Gastroesophageal sphincter (tissue), 4 donors: ENCODE measurements around the gene ZNF326. TPM values are rescaled to one million over a fixed set of nuclear protein-coding genes. Genes with fewer than 3 reads are reported as not detected.
A peak's percentile ranks its signal among the peaks of the same experiment; 100 is the strongest.

Experiments
- ATAC-seq: fragments of 150-250 bp; one replicate; pipeline ENCODE4 v1.9.1; 2016; ENCODE audit warnings: mild to moderate bottlenecking, moderate library complexity
- H3K27ac ChIP-seq, 4 donors: fragments of 200-600 bp; sonication (generic) in 3 of 4; 1 replicate in 3 of 4; 2 replicates in 1 of 4; pipeline ENCODE4 v1.5.1; 2016 to 2019
- H3K27me3 ChIP-seq: fragments of 200-600 bp; sonication (generic); one replicate; pipeline ENCODE4 v1.5.1; 2019
- H3K36me3 ChIP-seq, 2 donors: fragments of 200-600 bp; sonication (generic); one replicate each; pipeline ENCODE4 v1.5.1; 2019; ENCODE audit warnings: control low read depth in 1 of 2
- H3K4me1 ChIP-seq, 3 donors: fragments of 200-600 bp; sonication (generic); 1 replicate in 2 of 3; 2 replicates in 1 of 3; pipeline ENCODE4 v1.5.1; 2016 to 2019; ENCODE audit warnings: control low read depth in 2 of 3
- H3K4me3 ChIP-seq, 2 donors: fragments of 200-600 bp; sonication (generic); one replicate each; pipeline ENCODE4 v1.5.1; 2019; ENCODE audit warnings: mild to moderate bottlenecking in 1 of 2, moderate library complexity in 1 of 2
- H3K9me3 ChIP-seq, 3 donors: fragments of 200-600 bp; sonication (generic); one replicate each; pipeline ENCODE4 v1.5.1; 2017 to 2019; ENCODE audit warnings: control low read depth in 2 of 3
- CTCF ChIP-seq, 4 experiments: fragments of 200-600 bp in 2 of 4; fragments of 450-650 bp in 2 of 4; sonication (generic) in 1 of 4; IDR thresholded peaks; one replicate each; pipeline ENCODE4 v1.5.1; 2017 to 2019; ENCODE audit warnings: antibody characterized with exemption in 4 of 4, mild to moderate bottlenecking in 2 of 4, moderate library complexity in 2 of 4
- EP300 ChIP-seq: sonication (generic); formaldehyde crosslinking; IDR thresholded peaks from one replicate; pipeline ENCODE4 v1.6.1; 2017; ENCODE audit warnings: antibody characterized with exemption, mild to moderate bottlenecking
- POLR2A ChIP-seq, 2 donors: fragments of 450-650 bp; IDR thresholded peaks; one replicate each; pipeline ENCODE4 v1.6.1; 2017; ENCODE audit warnings: antibody characterized with exemption in 2 of 2, mild to moderate bottlenecking in 2 of 2, moderate library complexity in 1 of 2
- POLR2AphosphoS5 ChIP-seq: sonication (generic); formaldehyde crosslinking; IDR thresholded peaks from one replicate; pipeline ENCODE4 v1.6.1; 2017; ENCODE audit warnings: antibody characterized with exemption
- WGBS, 2 donors: methylation state at CpG; one replicate each; pipeline ENCODE4 v1.1.5; 2018; ENCODE audit warnings: low coverage in 1 of 2; 5-methylcytosine and 5-hydroxymethylcytosine counted together
- total RNA-seq, 4 donors: library from RNA; depleted of rRNA; stranded (reverse); fragments of >200 nt; gene quantifications; one replicate each; pipeline ENCODE4 v1.1.0, GENCODE V29; 2016

ZNF326 gene
- total RNA-seq, 4 donors from 2014 or later: 8.2 to 22.7 (median 14.1) TPM

DNA sequence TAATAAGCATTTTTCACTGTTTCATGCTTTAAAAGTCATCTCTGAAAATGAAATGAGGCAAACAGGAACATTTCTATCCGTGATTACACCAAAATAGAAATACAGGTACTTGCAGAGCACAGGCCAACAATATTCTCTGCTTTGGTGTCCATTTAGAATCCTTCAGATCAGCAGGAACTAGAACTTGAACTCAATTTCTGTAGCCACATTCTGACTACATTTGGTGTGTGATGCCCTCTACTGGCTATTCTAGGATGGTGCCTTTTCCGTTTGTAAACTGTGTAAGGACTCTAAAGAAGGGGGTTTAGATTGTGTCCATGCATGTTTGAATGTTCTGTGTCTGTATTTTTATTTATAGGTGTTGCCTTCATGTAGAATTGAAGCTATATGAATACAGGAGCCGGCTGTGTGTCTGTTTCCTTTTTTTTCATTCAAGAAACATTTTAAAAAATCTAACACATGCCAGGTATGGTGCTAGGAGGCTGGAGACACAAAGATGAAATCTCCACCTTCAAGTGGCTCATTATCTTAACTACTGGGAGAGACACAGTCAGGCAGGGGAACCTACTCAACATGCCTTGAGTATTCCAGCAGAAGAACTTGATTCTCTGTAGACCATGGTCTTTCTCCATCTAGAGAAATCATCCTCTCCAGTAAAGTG lies 7.6 kb upstream of the ZNF326 start:
- peak; percentile 71 for ATAC-seq
- Histone ChIP-seq H3K36me3 (no peaks in the 10 kb centered on the region), H3K4me3 (no peak overlapping the region), H3K9me3 (no peaks in the 10 kb centered on the region), H3K4me1 (no peaks in the 10 kb centered on the region), H3K27ac (no peak overlapping the region), H3K27me3 (no peaks in the 10 kb centered on the region)
- 0% methylated on average over 3 of the region's 3 CpGs for WGBS, 2 donors
- TF ChIP-seq CTCF (IDR thresholded peaks at IDR 0.05) (peak; percentile 63 to 86 (median 84)), POLR2A (IDR thresholded peaks at IDR 0.05) (no peak)

GRCh38 chr1:89989099-89989498 lies 5.8 kb upstream of the ZNF326 start:
- Histone ChIP-seq H3K27ac (no peak overlapping the region), H3K4me3 (no peak overlapping the region), H3K9me3 (no peaks in the 10 kb centered on the region), H3K36me3 (no peaks in the 10 kb centered on the region), H3K4me1 (peaks cover 0 to under 1% (median 0%) of the 10 kb centered on the region in 3 donors), H3K27me3 (no peaks in the 10 kb centered on the region)
- no peak for TF ChIP-seq EP300
- TF ChIP-seq CTCF (IDR thresholded peaks at IDR 0.05): no peak
- TF ChIP-seq POLR2AphosphoS5: no peak
- TF ChIP-seq POLR2A (IDR thresholded peaks at IDR 0.05): no peak
- no peak for ATAC-seq
- WGBS, 2 donors: 79 to 86% methylated on average over 6 to 9 of the region's 23 CpGs

DNA sequence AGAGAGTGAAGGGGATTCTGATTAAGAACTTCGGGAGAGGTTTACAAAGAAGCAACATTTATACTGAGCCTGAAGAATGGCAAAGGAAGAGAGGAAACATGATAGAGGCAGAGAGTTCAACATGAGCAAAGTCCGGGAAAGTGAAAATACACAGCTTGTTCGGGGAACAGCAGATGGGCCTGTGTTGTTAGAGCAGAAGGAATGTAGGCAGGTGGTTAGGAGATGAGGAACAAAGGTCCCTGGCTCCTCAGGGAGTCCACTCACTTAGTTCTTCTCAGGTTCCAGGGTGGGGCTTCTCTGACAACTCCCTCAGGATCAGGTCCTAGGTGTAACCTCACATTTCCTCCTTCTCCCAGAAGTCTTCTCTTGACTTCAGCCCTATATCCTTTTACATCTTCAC lies 5.1 kb upstream of the ZNF326 start:
- Histone ChIP-seq H3K4me3 (no peak overlapping the region), H3K9me3 (no peaks in the 10 kb centered on the region), H3K36me3 (no peaks in the 10 kb centered on the region), H3K27ac (no peak overlapping the region), H3K4me1 (peaks cover 0 to 5% (median 0%) of the 10 kb centered on the region in 3 donors), H3K27me3 (no peaks in the 10 kb centered on the region)
- ATAC-seq: no peak
- TF ChIP-seq EP300 (no peak), POLR2AphosphoS5 (no peak), POLR2A (IDR thresholded peaks at IDR 0.05) (no peak), CTCF (IDR thresholded peaks at IDR 0.05) (no peak)
- WGBS, 2 donors: 63 to 84% methylated on average over 3 of the region's 3 CpGs

DNA sequence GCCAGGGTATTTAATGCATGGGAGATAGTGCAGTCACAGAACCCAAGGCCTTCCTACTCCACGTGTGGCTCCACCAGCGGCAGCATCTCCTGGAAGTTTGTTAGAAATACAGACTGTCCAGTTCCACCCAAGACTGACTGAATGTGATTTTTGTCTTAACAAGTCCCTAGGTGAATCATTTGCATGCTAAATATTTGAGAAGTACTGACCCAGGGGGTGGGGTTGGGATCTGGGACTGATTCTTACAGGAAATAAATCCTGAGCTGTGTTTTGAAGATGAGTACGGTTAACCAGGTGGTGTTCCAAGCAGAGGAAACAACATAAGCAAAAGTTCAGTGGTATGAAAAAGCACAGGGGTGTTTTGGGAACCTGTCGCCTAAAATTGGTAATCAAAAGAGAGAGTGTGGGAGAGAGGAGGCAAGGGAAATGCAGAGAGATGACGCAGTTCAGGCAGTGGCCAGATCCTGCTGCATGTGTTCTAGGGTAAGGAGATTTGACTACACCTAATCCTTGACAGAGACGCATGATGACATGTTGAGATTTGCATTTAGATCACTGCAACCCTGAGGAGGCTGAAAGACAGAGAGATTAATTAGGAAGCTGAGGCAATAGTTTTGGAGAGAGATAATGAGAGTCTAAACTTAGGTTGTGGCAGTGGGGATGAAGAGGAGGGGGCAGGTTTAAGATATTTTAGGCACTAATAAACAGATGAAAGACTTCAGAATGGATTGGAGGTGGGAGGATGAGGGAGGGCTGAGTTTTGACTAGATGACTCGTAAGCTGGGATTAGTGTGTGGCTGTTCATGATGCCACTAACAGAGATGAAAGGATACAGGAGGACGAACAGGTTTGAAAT lies 3.7 kb upstream of the ZNF326 start:
- no peak overlapping the region for H3K27ac ChIP-seq
- H3K4me3 ChIP-seq: no peak overlapping the region
- TF ChIP-seq POLR2A (IDR thresholded peaks at IDR 0.05) (no peak), EP300 (no peak), POLR2AphosphoS5 (no peak), CTCF (IDR thresholded peaks at IDR 0.05) (no peak)
- no peaks in the 10 kb centered on the region for H3K9me3 ChIP-seq
- 63 to 75% methylated on average over 7 to 8 of the region's 8 CpGs for WGBS, 2 donors
- H3K27me3 ChIP-seq: no peaks in the 10 kb centered on the region
- H3K4me1 ChIP-seq: peaks cover 0 to 10% (median 0%) of the 10 kb centered on the region in 3 donors
- H3K36me3 ChIP-seq: no peaks in the 10 kb centered on the region
- no peak for ATAC-seq
